HG02970 (cell line): ENCODE measurements around the gene OSBPL5.

Source experiments
- ATAC-seq: cut with Tn5 transposase; IDR thresholded peaks from one replicate; pipeline ENCODE4 v1.9.1; 2021; ENCODE audit warnings: mild to moderate bottlenecking, moderate library complexity, moderate number of reproducible peaks; ENCODE audit not compliant: unreplicated experiment, low FRiP score

The OSBPL5 gene

GRCh38 chr11:3105791-3106735 is 59.0 kb downstream of the OSBPL5 start:
- no peak for ATAC-seq

- ATAC-seq = no peak
These were observed 59.9 kb downstream of the OSBPL5 start for GRCh38 chr11:3104961-3105790.

GRCh38 chr11:3104051-3104714 is 60.9 kb downstream of the OSBPL5 start:
- no peak for ATAC-seq

GRCh38 chr11:3103076-3103475 is 62.0 kb downstream of the OSBPL5 start:
- ATAC-seq = no peak

GRCh38 chr11:3102641-3102921 is 62.5 kb downstream of the OSBPL5 start:
- ATAC-seq = no peak

GRCh38 chr11:3101921-3102640 is 63.0 kb downstream of the OSBPL5 start:
- ATAC-seq = no peak

- ATAC-seq = no peak
These were observed 65.9 kb downstream of the OSBPL5 start for GRCh38 chr11:3099178-3099577.

- no peak for ATAC-seq
These were observed 68.1 kb downstream of the OSBPL5 start for GRCh38 chr11:3096909-3097530.

- no peak for ATAC-seq
These were observed 69.3 kb downstream of the OSBPL5 start for GRCh38 chr11:3095712-3096361.

- ATAC-seq = no peak
These were observed 70.8 kb downstream of the OSBPL5 start for GRCh38 chr11:3094223-3094824.

- no peak for ATAC-seq
These were observed 71.6 kb downstream of the OSBPL5 start for GRCh38 chr11:3093281-3094191.

- ATAC-seq = no peak
These were observed 72.4 kb downstream of the OSBPL5 start for GRCh38 chr11:3092603-3093141.

- no peak for ATAC-seq
These were observed 73.1 kb downstream of the OSBPL5 start for GRCh38 chr11:3091846-3092602.

GRCh38 chr11:3091081-3091845 is 73.8 kb downstream of the OSBPL5 start:
- ATAC-seq = no peak

- ATAC-seq = no peak
These were observed 74.8 kb downstream of the OSBPL5 start for GRCh38 chr11:3090096-3090901.
